ENCODE results near the gene ITGAE.

ITGAE gene

DNA sequence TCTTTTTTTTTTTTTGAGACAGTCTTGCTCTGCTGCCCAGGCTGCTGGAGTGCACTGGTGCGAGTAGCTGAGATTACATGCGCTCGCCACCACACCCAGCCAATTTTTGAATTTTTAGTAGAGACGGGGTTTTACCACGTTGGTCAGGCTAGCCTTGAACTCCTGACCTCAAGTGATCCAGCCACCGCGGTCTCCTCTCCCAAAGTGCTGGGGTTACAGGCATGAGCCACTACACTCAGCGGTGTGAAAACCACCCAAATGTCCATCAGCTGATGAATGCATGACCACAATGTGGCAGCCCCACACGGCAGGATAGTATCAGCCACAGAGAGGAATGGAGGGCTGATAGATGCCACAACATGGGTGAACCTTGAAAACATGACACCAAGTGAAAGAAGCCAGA lies 107.2 kb downstream of the ITGAE start:
- DNase-seq (ENCODE audit: low read depth), result no peak

DNA sequence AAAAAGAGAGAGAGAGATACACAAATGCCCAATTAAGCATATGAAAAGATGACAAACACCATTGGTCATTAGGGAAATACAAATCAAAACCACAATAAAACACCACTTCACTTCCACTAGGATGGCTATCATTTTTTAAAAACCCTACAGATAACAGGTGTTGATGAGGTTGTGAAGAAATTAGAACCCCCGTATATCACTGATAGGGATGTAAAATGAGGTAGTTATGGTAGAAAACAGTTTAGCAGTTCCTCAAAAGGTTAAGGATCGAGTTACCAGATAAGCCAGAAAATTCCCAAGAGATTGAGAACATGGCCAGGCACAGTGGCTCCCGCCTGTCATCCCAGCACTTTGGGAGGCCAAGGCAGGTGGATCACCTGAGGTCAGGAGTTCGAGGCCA lies 107.8 kb downstream of the ITGAE start:
- DNase-seq (ENCODE audit: low read depth), result no peak

DNA sequence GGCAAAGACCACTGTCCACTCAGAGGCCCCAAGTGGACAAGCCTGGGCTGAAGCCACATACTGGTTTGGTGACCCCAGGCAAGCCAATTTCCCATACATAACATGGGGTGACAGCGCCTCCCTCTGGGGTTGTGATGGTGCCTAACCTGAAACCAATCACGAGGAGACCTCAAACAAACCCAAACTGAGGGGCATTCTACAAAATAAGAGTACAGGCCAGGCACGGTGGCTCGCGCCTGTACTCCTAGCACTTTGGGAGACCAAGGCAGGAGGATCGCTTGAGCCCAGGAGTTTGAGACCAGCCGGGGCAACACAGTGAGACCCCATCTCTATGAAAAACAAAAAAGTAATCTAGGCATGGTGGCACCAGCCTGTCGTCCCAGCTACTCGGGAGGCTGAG lies 108.6 kb downstream of the ITGAE start:
- no peak for DNase-seq (ENCODE audit: low read depth)

DNA sequence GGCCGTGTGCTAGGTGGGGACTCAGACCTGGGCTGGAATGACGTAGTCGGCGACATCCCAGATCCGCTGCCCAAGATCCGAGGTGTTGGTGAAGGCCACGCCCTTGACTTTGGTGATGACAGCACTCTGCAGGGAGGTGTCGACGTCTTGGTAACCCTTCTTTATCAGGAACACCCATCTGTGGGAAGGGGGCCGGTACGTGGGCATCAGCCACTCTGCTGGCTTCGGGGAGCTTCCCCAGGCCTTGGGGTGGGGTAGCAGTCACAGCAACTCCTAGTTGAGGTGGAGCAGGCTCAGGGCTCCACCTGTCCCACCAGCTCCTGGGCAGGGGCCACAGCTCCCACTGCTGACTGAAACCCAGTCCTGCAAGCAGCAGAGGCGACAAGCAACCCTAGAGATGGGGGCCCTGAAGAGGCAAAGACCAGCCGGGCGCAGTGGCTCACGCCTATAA lies 109.3 kb downstream of the ITGAE start:
- no peak for DNase-seq (ENCODE audit: low read depth)

DNA sequence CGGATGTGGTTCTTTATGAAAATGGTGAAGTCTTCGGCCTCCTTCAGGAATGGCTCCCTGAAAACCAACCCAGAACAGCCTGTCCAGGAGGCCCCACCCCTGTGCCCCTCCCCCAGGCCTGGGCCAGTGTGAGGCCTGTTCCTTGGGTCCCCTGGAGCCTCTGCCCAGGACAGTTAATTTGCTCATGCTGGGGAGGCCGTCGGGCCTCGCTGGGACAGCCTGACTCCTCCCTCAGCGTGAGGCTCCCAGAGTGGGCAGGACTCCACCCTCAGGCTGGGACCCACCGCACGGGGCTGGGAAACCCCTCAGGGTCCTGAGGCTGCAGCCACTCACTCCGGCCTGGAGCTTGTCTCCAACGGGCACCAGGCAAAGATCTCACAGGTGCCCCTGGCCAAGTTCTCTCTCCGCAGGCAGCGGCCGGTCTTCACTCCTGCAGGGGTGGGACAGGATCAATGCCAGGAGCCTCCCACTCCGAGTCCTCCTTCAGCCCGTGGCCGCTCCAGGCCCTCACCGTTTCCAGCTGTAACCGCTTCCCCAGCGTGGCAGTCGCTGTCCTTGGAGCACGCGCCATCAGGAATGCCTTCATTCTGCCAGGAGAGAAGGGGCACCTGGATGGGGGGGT lies 110.8 kb downstream of the ITGAE start:
- no peak for DNase-seq (ENCODE audit: low read depth)

DNA sequence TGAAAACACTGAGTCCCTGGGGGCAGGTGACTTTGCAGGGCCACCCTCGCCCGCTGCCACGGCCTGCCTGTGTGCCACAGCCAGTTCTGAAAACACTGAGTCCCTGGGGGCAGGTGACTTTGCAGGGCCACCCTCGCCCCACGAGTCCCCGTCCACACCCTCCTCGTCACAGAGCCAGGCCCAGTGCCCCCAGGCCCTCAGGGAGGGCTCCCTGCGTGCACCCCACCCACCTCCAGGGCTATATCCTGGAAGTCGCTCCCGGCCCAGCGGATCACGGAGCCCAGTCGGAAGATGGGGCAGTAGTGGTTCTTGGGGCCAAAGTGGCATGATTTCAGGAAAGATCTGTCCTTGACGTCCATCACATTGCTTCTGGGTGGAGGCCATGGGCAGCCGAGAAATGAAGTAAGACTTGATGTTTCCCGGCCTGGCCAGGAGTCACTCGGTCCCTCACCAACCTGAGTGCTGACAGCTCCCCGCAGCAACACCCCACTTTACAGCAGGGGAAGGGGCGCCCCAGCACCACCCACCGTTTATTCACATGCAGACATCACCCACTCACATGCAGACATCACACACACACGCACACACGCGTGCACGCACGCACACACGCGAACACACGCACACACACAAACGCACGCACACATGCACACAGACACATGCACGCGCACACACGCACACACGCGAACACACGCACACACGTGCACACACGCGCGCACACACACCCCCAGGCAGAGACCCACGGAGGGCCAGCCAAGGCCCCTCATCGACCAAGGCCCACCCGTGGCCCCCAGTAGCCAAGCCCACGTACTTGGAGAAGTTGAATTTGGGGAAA lies 111.5 kb downstream of the ITGAE start:
- no peak for DNase-seq (ENCODE audit: low read depth)

DNA sequence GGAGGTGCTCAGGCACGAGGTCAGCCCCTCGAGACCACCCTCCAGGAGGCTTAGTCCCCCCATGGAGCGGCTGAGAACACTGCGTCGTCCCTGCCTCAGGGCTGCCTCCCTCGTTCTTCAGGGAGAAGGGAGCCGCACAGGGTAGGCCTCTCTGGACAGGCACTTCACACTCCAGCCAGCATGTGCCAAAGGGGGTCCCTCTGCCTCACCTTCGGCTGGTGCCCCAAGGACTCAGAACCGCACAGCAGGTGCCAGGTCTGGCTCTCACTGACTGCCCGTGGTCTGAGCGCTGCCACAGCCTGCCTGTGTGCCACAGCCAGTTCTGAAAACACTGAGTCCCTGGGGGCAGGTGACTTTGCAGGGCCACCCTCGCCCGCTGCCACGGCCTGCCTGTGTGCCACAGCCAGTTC lies 112.1 kb downstream of the ITGAE start:
- DNase-seq (ENCODE audit: low read depth), result no peak

DNA sequence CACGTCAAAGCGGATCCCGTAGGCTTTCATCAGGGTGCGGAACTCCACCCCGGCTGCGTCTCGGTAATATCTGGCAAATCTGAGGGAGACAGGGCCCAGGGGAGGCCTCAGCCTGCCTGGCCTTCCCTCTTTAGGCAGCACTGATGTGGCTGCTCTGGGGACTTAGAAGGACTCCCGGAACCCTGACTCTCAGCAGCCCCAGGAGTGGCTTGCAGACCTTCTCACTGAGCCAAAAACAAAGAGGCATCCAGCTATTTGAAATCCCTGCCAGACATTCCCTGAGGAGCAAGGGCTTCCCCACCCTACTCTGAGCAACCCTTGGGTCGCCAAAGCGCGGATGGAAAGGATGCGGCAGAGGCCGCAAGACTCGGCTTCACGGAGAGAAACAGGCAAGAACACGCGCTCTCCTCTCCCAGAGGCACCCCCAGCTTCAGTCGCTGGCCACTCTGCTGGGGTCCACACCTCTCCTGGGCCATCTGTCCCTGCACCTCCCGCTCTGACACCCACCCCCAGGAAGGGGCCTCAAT lies 112.9 kb downstream of the ITGAE start:
- DNase-seq (ENCODE audit: low read depth), result no peak

DNA sequence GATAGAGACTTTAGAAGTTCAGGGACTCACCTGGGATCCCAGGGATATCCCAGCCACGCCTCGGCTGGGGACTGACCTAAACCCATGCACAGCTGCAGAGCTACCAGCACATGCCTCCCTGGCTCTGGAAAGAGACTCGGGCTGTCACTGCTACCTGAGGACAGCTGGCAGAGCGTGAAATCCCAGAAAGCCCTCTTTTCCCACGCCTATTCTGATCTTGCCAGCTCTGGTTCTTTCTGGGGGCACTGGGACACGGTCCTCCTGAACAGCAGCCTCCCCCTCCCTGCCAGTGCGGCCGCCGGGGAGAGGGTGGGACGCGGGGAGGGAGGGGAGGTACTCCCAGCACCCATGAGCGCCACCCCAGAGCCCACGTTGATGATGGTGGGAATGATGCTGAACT lies 115.8 kb downstream of the ITGAE start:
- DNase-seq (ENCODE audit: low read depth), result no peak

DNA sequence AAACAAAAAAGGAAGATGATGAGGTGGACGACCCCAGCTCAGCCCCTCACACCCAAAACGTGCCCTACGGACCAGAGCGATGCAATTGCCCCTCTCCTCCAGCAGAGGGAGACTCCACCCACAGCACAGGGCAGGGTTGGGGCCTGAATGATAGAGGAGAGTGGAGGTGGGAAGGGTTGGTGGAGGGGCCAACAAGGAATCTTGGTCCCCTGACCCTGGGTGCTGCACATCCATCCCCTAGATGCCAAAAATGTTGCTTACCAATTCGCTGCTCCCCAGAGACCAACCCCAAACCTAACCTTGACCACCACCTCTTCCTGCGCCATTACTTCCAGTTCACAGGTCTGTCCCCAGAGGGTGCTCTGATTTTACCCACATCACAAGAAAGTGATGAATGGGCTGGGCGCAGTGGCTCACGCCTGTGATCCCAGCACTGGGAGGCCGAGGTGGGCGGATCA lies 117.9 kb downstream of the ITGAE start:
- no peak for DNase-seq (ENCODE audit: low read depth)

DNA sequence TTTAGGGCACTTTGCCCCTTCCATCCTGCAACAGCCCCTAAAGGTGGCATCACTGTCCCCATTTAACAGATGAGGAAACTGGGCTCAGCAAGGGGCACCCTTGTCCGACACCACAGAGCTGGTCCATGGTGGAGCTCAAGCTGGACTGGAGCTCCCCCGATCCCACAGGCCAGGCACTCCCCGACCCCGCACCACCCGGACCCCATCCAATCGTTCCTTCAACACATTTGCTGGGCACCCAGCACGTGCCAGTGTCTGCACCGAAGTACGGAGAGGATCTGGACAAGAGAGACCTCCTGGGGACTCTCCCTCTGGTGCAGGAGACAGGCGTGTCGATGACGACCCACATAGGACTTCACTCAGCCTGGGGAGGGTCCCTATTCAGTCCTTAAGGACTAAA lies 119.0 kb downstream of the ITGAE start:
- DNase-seq (ENCODE audit: low read depth), result no peak

DNA sequence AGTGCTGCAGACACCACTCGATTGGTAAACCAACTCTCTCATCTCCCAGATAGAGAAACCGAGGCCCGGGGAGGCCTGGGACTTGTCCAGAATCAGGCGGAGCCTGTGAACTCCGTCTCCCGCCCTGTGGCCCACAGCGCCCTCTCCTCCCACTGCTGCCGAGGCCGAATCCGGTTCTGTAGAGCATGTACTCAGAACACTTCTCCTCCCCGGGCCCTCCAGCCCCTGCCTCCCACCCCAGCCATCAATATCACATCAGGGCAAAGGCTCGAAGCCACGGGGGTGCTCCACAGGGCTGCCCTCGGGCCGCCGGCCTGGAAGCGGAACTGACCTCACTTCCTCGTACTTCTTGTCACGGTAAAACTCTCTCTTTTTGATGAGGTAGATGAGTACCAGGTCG lies 119.4 kb downstream of the ITGAE start:
- DNase-seq (ENCODE audit: low read depth), result no peak

DNA sequence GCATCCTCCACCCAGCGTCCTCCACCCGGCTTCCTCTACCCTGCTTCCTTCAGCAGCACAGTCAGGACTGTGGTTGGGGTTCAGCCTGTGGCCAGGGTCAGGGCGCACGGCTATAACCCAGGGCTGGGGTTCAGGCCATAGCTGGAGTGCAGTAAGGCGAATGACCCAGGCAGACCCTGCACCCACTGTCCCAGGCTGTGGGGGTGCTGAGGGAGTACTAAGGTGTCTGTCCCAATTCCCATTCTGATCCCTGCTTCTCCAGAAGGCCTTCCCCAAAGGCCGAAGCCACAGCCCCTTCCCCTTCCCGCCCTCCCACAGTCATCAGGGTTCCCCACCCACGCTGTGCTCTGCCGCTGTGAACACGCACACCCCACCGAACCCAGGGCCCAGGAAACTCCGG lies 119.9 kb downstream of the ITGAE start:
- no peak for DNase-seq (ENCODE audit: low read depth)

DNA sequence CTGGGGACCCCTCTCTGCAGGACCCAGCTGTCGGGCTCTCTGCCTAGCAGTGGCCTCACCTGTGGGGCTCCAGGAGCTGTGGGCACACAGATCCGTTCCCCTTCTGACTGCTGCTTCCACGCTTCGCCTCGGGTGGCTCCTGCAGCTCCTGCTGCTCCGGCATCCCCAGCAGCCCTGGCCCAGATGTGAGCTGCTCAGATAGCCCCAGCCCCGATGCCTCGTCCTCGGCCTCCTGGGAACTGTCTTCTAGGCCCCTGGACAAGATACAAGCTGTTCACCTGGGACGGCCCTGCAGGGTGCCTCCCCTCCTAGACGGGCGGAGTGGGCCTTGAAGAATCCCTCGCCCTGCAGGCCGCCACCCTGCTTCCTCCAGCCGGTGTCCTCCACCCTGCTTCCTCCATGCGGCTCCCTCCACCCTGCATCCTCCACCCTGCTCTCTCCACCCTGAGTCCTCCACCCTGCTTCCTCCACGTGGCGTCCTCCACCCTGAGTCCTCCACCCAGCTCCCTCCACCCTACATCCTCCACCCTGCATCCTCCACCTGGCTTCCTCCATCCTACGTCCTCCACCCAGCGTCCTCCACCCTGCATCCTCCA lies 121.4 kb downstream of the ITGAE start:
- DNase-seq (ENCODE audit: low read depth), result no peak

DNA sequence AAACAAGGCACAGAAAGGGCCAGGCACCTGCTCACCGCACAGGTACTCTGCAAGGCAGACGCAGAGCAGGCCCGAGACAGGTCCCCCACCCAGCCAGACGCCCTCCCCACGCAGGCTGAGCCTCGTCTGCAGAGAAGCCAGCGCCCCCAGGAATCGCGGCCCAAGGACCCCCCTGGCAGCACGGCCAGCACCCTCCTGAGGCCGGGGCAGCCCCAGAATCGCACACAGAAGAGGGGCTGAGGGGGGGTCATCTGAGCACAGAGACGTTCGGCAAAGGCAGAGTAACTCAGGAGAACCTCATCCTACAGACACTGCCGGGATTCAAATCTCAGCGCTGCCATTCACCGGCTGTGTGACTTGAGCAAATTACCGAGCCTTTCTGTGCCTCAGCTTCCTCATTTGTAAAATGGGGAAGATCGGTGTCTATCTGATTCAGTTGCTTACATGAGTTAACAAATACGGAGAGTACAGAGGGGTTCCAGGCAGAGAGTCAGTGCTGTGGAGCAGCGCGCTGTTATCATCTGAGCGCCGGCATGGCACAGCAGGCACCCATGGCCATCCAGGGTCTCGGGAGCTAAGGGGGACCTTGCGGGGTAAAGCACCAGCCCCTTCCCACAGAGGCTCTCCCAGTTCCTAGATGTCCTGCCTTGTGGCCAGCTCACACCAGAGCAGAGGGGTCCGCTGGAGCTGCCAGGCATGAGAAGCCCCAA lies 122.0 kb downstream of the ITGAE start:
- no peak for DNase-seq (ENCODE audit: low read depth)

DNA sequence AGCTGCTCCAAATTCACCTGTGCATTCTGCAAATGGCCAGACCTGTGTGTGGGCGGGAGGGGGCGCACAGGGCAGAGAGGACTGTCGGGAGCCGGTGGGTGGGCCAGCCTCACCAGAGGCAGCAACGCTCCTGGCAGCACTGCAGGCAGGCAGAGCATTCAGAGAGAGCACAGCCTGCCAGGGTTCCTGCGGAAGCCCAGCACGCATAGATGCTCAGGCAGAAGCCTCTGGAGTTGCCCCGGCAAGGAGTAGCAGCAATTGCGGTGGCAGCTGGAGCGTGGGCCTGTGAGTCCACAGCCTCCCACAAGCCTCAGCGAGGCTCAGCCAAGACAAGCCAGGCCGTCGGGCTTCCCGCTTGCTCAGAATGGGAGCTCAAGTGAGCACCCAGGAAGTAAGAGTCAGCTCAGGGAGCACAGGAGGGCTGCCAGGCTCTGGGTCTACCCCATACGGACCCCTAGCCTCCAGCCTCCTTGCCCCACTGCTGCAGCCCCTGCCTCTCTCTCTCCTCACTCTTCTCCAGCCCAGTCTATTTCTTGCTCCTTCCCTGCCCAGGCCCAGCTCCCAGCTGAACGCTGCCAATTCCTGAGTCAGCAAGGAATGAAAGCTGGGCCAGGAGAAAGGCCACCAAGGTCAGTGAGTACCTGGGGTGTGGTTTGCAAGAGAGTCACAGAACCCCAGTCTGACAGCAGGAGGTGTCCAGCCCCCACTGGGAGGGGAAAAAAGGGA lies 122.7 kb downstream of the ITGAE start:
- no peak for DNase-seq (ENCODE audit: low read depth)

DNA sequence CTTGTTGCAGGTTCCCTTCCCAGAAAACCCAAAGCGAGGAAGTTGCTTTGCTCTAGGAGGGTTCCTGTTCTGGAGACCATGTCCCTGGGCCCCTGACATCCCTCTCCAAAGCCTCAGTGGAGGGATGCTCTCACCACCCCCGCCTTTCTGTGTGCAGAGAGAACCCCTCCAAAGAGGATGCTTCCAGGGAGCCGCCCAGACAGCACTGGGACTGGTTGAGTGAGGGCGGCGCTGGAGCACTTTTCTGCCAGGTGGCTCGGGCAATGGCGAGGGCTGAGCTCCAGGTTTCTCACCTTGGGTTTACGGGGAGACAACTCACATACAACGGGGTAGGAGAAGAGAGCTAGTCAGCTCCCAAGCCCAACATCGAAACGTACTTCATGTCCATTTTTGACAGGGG lies 125.1 kb downstream of the ITGAE start:
- no peak for DNase-seq (ENCODE audit: low read depth)

DNA sequence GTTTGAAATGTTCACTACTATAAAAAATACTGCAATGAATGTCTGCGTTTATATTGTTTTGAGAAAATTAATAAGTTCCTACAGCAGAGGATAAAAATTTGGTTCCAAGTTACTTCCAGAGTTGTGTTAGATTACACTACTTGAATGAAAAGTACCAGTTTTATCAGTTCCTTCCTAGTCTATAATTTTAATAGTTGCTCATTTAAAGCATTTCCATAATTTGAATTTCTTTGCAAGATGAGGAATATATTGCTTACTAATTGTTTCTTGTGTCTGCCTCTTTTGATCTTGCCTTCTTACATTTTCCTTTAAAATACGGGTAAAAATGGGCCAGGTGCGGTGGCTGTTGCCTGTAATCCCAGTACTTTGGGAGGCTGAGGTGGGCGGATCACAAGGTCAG lies 128.4 kb downstream of the ITGAE start:
- DNase-seq (ENCODE audit: low read depth), result no peak

DNA sequence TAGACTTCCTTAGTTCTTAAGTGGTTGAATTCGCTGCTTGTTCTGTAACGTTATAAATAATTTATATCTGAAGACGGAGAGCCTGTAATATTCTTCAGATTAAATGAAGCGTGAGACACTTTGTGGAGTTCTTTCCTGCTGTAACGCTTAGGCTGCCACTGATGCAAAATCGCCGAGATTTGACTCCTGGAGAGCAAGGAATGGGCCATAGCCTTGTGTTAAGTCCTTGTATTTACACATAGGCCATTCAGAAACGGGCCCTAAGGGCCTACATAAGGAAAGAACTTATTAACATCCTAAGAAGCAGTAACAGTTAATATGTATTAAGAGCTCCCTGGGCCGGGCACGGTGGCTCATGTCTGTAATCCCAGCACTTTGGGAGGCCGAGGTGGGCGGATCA lies 131.4 kb downstream of the ITGAE start:
- DNase-seq (ENCODE audit: low read depth), result no peak

DNA sequence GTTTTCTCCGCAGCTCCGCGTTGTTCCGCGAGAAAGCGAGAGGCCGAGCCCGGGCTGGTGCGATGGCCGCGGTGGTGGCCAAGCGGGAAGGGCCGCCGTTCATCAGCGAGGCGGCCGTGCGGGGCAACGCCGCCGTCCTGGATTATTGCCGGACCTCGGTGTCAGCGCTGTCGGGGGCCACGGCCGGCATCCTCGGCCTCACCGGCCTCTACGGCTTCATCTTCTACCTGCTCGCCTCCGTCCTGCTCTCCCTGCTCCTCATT lies 132.0 kb downstream of the ITGAE start:
- no peak for DNase-seq (ENCODE audit: low read depth)

DNA sequence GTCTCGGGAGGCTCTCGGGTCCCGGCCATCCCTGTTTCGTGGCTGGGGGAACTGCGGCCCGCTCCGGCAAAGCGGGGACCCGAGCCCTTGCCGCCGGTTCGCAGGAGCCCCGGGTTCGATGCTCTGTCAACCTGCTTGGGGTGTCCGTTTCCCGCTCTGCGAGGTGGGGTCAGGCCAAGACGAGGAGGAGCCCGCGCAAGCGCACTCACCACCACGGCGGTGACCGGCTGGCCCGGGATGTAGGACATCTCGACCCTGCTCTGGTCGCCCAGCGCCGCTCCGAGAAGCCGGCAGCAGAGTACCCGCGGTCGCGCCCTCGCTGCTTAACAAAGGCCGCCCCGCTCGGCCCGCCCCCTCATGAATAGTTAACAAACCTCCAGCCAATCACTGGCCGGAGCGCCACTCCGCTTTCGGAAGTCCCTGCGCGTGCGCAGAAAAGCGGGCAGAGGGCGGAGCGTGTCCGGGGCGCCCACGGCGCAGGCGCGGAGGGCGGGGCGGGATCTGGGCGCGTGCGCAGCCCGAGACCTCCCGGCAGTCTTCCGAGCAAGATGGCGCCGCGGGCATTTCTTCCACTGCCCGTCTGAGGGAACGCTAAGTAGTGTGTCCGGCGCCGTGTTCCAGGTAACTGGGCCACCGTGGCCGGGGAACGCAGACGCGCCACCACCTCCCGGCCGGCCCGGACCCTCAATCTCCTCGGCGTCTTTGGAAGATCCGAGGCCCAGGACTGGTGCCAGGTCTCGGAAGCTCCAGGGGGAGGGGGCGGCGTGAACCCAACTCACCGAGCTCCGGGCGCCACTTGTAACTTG lies 132.5 kb downstream of the ITGAE start, which contains the start of the genes EMC6 and TAX1BP3:
Gene EMC6 (plus strand): TSS at position 534 of the 806 bp plus-strand sequence. CDS start 335 bp downstream, outside the sequence.
Gene TAX1BP3 (minus strand): TSS at position 300 of the 806 bp plus-strand sequence. CDS start 52 bp downstream, at position 248.
- DNase-seq (ENCODE audit: low read depth), result peak; percentile 96
